SHP77 (cell line): ENCODE measurements around the gene GOLGA8M.
"Not testable (repeated sequence)": the region's sequence is repeated elsewhere in the genome, so short reads cannot be mapped to it uniquely, and the experiment has no call there.

Source experiments
- DNase-seq, 2 experiments: peaks; one replicate each; lab custom pipeline; 2025; lab: John Stamatoyannopoulos, UW

GOLGA8M gene, protein sequence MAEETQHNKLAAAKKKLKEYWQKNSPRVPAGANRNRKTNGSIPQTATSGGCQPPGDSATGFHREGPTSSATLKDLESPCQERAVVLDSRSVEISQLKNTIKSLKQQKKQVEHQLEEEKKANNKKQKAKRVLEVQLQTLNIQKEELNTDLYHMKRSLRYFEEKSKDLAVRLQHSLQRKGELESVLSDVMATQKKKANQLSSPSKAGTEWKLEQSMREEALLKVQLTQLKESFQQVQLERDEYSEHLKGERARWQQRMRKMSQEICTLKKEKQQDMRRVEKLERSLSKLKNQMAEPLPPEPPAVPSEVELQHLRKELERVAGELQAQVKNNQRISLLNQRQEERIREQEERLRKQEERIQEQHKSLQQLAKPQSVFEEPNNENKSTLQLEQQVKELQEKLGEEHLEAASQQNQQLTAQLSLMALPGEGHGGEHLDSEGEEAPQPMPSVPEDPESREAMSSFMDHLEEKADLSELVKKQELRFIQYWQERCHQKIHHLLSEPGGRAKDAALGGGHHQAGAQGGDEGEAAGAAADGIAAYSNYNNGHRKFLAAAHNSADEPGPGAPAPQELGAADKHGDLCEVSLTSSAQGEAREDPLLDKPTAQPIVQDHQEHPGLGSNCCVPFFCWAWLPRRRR

GRCh38 chr15:28712270-28712669 lies at the start of gene GOLGA8M:
Gene GOLGA8M, minus strand, starts transcription at chr15:28712421. Its CDS starts 98 bp downstream, at chr15:28712323.
- DNase-seq, result not testable (repeated sequence)

GRCh38 chr15:28742890-28743289 lies 30.7 kb upstream of the GOLGA8M start:
- DNase-seq, result not testable (repeated sequence)

DNA sequence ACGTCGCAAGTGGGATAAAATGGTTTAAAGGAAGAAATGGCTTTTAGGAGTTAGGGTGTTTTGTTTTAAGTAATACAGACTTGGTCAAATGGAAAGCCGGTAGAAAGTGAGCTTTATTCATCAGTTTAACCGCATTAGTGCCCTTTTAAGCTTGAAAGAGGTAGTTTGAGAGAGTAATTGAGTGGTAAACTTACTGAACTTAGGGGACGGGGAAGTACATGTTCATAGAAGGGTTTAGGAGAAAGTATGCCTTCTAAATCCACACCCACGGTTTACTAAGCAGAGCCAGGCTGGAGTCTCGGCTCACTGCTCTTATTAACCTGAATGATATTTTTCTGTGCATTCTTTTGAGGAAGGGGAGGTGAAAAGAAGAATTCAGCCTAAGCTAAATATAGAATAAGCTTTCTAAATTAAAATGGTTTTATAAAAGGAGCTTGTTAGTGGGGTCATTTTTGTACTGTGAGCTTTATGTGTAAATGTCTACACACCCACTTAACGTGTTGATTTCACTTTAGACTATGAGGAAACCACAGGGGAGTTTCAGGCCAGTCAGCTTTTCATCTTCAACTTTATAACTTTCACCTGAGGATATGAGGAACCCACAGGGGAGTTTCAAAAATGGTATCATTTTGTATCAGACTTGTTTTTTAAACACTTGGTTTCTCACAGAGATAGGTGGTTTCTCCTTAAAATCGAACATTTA lies 26.5 kb upstream of the GOLGA8M start:
- DNase-seq, result not testable (repeated sequence)

- DNase-seq, result not testable (repeated sequence)
Measured at GRCh38 chr15:28738200-28738561, 26.0 kb upstream of the GOLGA8M start.

DNA sequence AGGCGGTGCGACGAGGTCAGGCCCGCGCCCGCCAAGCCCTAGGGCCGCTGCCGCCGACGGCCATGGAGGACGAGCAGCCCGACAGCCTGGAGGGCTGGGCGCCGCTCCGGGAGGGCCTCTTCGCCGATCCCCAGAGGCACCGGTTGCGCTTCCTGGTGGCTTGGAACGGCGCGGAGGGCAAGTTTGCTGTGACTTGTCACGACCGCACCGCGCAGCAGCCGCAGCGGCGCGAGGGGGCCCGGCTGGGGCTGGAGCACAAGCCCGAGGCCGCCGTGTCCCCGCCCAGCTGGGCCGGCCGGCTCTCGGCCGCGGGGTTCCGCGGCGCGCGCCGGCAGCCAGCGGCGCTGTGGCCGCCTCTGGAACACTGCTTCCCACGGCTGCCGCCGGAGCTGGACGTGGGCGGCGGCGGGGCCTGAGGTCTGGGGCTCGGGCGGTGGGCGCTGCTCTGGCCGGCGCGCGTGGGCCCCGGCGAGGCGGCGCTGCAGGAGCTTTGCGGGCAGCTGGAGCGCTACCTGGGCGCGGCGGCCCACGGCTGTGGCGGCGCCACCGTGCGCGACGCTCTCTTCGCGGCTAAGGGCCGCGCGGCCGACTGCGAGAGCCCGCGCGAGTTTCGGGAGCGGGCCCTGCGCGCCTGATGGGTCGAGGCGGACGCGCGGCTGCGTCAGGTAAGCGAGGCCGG lies 25.4 kb upstream of the GOLGA8M start:
- DNase-seq, result not testable (repeated sequence)

GRCh38 chr15:28728061-28728460 lies 15.8 kb upstream of the GOLGA8M start:
- peak; percentile 45 to 67 for DNase-seq

DNA sequence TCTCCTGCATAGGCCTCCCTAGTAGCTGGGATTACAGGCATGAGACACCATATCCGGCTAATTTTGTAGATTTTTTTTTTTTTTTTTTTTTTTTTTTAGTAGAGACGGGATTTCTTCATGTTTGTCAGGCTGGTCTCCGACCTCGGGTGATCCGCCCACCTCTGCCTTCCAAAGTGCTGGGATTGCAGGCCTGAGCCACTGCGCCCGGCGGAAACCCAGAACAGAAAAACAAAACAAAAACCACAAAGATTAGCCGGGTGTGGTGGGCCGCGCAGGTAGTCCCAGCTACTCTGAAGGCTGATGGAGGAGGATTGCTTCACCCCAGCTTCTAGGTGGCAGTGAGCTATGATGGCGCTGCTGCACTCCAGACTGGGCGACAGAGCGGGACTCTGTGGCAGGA lies 14.8 kb upstream of the GOLGA8M start:
- not testable (repeated sequence) for DNase-seq

DNA sequence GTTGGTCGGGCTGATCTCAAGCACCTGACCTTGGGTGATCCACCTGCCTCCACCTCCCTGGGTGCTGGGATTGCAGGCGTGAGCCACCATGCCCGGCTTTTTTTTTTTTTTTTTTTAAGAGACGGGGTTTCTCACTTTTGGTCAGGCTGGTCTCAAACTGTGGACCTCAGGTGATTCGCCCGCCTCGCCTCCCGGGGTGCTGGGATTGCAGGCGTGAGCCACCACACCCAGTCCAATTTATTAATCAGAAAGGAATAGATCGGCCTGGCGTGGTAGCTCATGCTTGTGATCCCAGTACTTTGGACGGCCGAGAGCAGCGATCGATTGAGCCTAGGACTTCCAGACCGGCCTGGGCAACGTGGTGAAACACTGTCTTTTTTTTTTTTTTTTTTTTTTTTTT lies 13.9 kb upstream of the GOLGA8M start:
- no peak for DNase-seq

- DNase-seq, result no peak
Measured at GRCh38 chr15:28725556-28725955, 13.3 kb upstream of the GOLGA8M start.

DNA sequence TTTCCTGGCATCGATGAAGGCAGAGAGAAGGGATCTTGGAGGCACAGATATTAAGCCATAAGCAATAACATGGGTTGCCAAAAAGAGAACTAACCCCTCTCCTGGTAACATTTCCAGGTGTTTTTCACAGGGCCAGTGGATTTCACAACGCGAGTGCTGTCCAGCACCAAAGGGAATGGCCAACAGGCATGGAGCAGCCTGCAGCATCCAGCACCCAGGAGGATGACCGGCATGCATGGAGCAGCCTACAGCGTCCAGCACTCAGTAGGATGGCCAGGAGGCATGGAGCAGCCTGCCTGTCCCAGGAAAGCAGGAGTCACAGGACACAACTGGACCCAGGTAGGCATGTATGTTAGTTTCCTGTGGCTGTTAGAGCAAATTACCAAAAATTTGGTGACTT lies 11.8 kb upstream of the GOLGA8M start:
- not testable (repeated sequence) for DNase-seq

- DNase-seq, result not testable (repeated sequence)
Measured at GRCh38 chr15:28719626-28720025, 7.4 kb upstream of the GOLGA8M start.

- DNase-seq, result not testable (repeated sequence)
Measured at GRCh38 chr15:28718576-28718975, 6.4 kb upstream of the GOLGA8M start.

DNA sequence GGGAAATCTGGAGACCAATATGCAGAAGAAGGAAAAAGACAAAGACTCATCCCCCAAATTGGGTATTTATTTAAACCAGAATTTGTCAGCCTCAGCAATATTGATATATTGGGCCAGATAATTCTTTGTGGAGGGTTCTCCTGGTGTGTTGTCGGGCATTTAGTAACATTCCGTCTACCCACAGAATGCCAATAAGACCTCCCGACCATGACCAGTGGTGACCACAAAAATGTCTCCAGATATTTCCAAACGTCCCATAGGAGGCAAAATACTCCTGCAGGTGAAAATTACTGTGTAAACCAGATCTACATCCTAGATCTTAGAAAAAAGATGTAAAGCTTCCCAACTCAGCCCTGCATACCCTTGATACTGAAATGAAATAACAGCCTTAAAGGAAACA lies 2.0 kb upstream of the GOLGA8M start:
- not testable (repeated sequence) for DNase-seq

- DNase-seq, result not testable (repeated sequence)
Measured at GRCh38 chr15:28703927-28704326, 8.3 kb downstream of the GOLGA8M start.

GRCh38 chr15:28702427-28702826 lies 9.8 kb downstream of the GOLGA8M start:
- not testable (repeated sequence) for DNase-seq

GRCh38 chr15:28694006-28694751 lies 18.0 kb downstream of the GOLGA8M start:
- not testable (repeated sequence) for DNase-seq

GRCh38 chr15:28693021-28693420 lies 19.2 kb downstream of the GOLGA8M start:
- DNase-seq, result not testable (repeated sequence)

GRCh38 chr15:28673533-28673932 lies 38.7 kb downstream of the GOLGA8M start:
- not testable (repeated sequence) for DNase-seq

DNA sequence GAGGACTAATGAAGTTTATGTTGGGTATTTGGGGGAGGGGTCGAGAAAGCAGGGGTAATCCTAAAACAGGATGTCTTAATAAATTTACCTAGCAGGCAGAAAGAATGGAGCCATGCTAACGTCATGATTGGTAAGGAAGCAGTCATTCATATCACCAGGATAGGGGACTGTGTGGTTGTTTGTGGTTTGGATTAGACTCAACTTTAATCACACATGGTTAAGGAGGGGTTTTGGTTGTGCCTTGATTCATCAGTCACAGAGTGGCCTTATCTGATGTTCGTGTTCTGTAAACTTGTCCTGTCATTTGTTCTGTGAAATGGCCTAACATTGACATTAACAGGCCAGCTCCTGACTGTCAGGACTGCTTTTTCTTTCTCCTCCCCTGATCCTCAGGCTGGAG lies 40.1 kb downstream of the GOLGA8M start:
- not testable (repeated sequence) for DNase-seq

DNA sequence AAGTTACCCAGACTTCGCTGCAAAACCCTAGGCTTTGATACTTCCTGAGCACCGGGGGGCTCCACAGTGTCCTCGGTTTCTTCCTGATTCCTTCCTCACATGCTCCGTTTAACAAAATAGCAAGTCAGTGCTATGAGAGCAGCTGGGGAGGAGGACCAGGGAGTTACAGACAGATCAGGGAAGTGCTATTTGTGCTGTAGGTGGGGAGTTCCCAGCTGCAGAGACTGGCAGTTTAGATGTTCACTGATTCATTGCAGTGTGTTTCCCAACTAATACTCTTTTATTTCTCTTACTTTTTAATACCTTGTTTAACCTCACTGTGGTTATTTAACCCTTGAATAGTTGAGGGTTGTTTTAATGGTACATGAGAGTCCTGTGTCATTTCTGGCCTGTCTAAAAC lies 45.8 kb downstream of the GOLGA8M start:
- not testable (repeated sequence) for DNase-seq

DNA sequence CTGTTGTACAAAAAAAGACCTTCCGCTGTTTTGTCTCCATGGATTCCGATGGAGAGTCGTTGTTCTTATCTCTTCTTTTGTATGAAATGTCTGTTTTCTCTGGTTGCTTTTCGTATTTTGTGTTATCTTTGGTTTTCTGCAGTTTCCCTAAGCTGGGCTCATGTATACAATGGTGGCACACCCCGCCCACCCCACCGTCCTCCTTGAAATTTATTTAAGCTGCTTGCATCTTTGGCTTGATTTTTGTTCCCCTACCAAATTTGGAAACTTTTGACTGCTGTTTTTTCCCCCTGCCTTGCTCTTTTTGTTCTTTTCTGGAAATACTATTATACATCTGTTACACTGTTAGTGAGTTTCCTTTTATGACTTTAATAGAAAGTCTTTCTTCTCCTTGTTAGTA lies 47.6 kb downstream of the GOLGA8M start:
- not testable (repeated sequence) for DNase-seq
